Mesenteric fat pad (tissue), 1 donor: ENCODE results near the gene HDAC8. TPM values are rescaled to one million over a fixed set of nuclear protein-coding genes. Genes with fewer than 3 reads are reported as not detected.
"Not testable (repeated sequence)": the region's sequence is repeated elsewhere in the genome, so short reads cannot be mapped to it uniquely, and the experiment has no call there.

Experiments used
- DNase-seq: peaks from one replicate; pipeline ENCODE4 v3.0.0-alpha.2; 2020; ENCODE audit warnings: low spot score
- long read RNA-seq: library from polyadenylated mRNA; unstranded; transcript quantifications from one replicate; pipeline ENCODE4 v2.0.0, GENCODE V29; 2020
- total RNA-seq: library from RNA; stranded (reverse); fragmentation: NEBNext Ultra II Directional; extraction: Animal tissue kit (Norgen Biotek cat#: 25700); gene quantifications from one replicate; pipeline ENCODE4 v1.2.1, GENCODE V29; 2021
- donor health status: DM: yes; HTN: yes; CAD: no.

Gene HDAC8
- total RNA-seq, result 32.9 TPM
- long read RNA-seq, transcript HDAC8-207 (11 exons, 2,110 nt), result major isoform, 31 of 61 reads
- long read RNA-seq, transcript HDAC8-214 (8 exons, 2,373 nt), result minor isoform, 7 of 61 reads
- long read RNA-seq, partial matches to known transcripts, result 3 of 61 reads
- long read RNA-seq, other reads (novel, unspliced or antisense), result 14 of 61 reads

- no peak for DNase-seq
These were observed at the start of gene HDAC8 for GRCh38 chrX:72572248-72573157. TSS of gene HDAC8 (minus strand) at chrX:72572843. CDS start at chrX:72572761, 82 bp downstream.

- DNase-seq, result no peak
These were observed 49.2 kb upstream of the HDAC8 start for GRCh38 chrX:72621625-72622485.

- no peak for DNase-seq
These were observed 48.5 kb upstream of the HDAC8 start for GRCh38 chrX:72621163-72621562.

- no peak for DNase-seq
These were observed 48.0 kb upstream of the HDAC8 start for GRCh38 chrX:72620550-72621145.

- DNase-seq, result no peak
These were observed 36.7 kb upstream of the HDAC8 start for GRCh38 chrX:72609313-72609712.

- DNase-seq, result no peak
These were observed 32.1 kb upstream of the HDAC8 start for GRCh38 chrX:72604705-72605104.

DNA sequence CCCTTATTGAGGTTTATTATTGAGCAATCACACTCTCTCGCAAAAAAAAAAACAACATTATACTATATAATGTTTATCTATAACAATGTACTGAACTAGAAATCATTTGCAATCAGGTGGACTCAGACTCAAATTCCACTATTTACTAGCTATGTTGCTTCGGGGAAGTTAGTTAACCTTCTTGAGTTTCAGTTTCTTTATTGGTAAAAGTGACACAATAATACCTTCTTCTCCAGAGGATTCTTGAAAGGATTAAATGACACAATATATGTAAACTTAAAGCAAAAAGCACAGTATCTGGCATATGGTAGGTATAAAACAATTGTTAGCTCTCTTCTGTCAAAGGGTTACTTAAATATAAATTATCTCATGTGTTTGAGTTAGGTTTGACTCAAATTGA is 31.5 kb upstream of the HDAC8 start:
- DNase-seq, result no peak

- not testable (repeated sequence) for DNase-seq
These were observed 18.4 kb upstream of the HDAC8 start for GRCh38 chrX:72591038-72591437.

- DNase-seq, result no peak
These were observed 11.5 kb upstream of the HDAC8 start for GRCh38 chrX:72584163-72584562.

- DNase-seq, result no peak
These were observed 3.7 kb upstream of the HDAC8 start for GRCh38 chrX:72576141-72576894.

GRCh38 chrX:72573158-72573511 is 492 bp upstream of the HDAC8 start:
- DNase-seq, result no peak

GRCh38 chrX:72569786-72570185 is 2.9 kb downstream of the HDAC8 start:
- no peak for DNase-seq

DNA sequence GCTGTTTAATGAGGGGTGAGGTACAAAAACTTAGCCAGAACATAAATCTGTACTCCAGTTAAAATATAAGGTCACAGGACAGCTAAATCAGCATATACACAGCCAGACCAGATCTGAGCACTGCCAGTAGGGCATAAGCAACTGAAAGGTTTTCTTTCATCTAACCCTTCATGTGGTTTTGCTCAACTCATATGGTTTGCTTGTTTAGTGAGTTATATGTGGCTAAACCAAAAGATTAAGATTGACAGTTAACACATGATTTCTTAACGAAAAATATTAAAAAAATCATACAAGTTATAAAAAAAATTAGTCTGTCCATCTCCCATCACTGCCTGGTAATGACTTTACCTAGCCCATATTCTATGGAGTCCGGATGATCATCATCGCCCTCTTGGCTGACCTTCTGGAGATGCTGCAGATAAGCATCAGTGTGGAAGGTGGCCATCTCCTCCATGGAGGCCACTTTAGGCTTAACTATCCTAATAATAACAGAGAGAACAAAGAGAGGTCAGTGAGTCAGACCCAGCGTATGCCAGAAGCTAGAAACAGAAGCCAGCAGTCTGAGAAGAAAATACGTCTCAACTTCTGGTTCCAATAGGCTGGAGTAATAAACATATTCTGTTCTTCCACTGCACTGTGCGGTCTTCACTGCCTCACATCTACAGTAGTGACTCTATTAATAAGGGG is 4.1 kb downstream of the HDAC8 start:
- no peak for DNase-seq

GRCh38 chrX:72566448-72566847 is 6.2 kb downstream of the HDAC8 start:
- no peak for DNase-seq

DNA sequence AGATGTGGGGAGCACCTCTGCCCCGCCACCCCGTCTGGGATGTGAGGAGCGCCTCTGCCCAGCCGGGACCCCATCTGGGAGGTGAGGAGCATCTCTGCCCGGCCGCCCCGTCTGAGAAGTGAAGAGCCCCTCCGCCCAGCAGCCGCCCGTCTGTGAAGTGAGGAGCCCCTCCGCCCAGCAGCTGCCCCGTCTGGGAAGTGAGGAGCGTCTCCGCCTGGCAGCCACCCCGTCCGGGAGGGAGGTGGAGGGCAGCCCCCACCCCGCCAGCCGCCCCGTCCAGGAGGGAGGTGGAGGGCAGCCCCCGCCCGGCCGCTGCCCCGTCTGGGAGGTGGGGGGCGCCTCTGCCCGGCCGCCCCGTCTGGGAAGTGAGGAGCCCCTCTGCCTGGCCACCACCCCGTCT is 13.0 kb downstream of the HDAC8 start:
- not testable (repeated sequence) for DNase-seq

- no peak for DNase-seq
These were observed 18.0 kb downstream of the HDAC8 start for GRCh38 chrX:72554448-72555140.

GRCh38 chrX:72552443-72552842 is 20.2 kb downstream of the HDAC8 start:
- DNase-seq, result not testable (repeated sequence)

DNA sequence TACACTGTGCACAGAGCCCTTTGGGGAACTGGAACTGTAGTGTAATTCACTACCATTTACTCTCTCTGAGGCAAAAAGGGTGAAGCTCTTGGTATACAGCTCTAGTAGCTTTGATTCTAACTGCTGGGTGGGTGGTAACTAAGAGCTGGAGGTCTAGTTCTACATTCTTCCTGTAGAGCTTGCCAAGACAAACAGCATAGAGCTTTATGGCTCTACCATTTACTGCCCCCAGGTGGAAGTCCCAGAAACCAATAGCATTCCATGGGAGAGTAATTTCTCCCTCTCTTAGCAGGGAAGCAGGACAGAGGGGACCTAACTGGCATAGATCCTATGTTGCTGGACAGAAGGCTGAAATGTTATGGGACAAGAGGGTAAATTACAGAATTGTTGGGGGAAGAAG is 26.7 kb downstream of the HDAC8 start:
- no peak for DNase-seq

- DNase-seq, result no peak
These were observed 32.3 kb downstream of the HDAC8 start for GRCh38 chrX:72540318-72540717.
